ENCODE data around the gene ARFIP1.

ARFIP1 gene

GRCh38 chr4:152880263-152880662, 100.5 kb downstream of the ARFIP1 start:
- TF ChIP-seq POLR2A (IDR thresholded peaks at IDR 0.05; ENCODE audit: extremely low read depth, insufficient read length) (no peak), MYC (IDR thresholded peaks at IDR 0.05; ENCODE audit: low read depth, low read length) (no peak), CTCF (IDR thresholded peaks at IDR 0.05; ENCODE audit: low read depth, low read length) (no peak), MAX (IDR thresholded peaks at IDR 0.05; ENCODE audit: low read depth, low read length) (no peak)
- no peak for DNase-seq (ENCODE audit: low read depth)
- H3K4me3 ChIP-seq (ENCODE audit: low read depth, low read length) = no peak overlapping the region

GRCh38 chr4:152881974-152882373, 102.2 kb downstream of the ARFIP1 start:
- no peak for DNase-seq (ENCODE audit: low read depth)
- TF ChIP-seq MAX (IDR thresholded peaks at IDR 0.05; ENCODE audit: low read depth, low read length) = no peak
- TF ChIP-seq POLR2A (IDR thresholded peaks at IDR 0.05; ENCODE audit: extremely low read depth, insufficient read length) = no peak
- no peak for TF ChIP-seq CTCF (IDR thresholded peaks at IDR 0.05; ENCODE audit: low read depth, low read length)
- TF ChIP-seq MYC (IDR thresholded peaks at IDR 0.05; ENCODE audit: low read depth, low read length) = no peak
- H3K4me3 ChIP-seq (ENCODE audit: low read depth, low read length) = no peak overlapping the region

GRCh38 chr4:152885185-152885584, 105.4 kb downstream of the ARFIP1 start:
- H3K4me3 ChIP-seq (ENCODE audit: low read depth, low read length) = no peak overlapping the region
- no peak for TF ChIP-seq CTCF (IDR thresholded peaks at IDR 0.05; ENCODE audit: low read depth, low read length)
- TF ChIP-seq MYC (IDR thresholded peaks at IDR 0.05; ENCODE audit: low read depth, low read length) = no peak
- no peak for TF ChIP-seq MAX (IDR thresholded peaks at IDR 0.05; ENCODE audit: low read depth, low read length)
- TF ChIP-seq POLR2A (IDR thresholded peaks at IDR 0.05; ENCODE audit: extremely low read depth, insufficient read length) = no peak
- DNase-seq (ENCODE audit: low read depth) = no peak

DNA sequence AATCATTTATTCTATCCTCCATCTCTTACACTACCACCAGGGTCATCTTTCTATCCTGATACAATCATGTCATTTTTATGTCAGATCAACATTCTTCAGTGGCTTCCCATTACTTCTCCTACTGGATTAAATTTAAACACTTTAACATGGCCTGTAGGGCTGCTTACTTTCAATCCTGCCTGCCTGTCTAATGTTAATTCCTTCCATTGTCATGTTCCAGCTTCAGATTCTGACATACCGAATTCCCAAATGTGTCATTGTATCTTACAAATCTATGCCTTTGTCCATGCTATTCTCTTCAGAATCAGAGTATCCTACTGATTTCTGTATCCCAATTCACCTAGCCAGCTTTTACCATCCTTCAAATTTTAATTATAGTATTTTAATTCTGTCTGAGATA, 106.4 kb downstream of the ARFIP1 start:
- no peak for DNase-seq (ENCODE audit: low read depth)
- H3K4me3 ChIP-seq (ENCODE audit: low read depth, low read length) = no peak overlapping the region
- no peak for TF ChIP-seq MYC (IDR thresholded peaks at IDR 0.05; ENCODE audit: low read depth, low read length)
- TF ChIP-seq MAX (IDR thresholded peaks at IDR 0.05; ENCODE audit: low read depth, low read length) = no peak
- TF ChIP-seq POLR2A (IDR thresholded peaks at IDR 0.05; ENCODE audit: extremely low read depth, insufficient read length) = no peak
- no peak for TF ChIP-seq CTCF (IDR thresholded peaks at IDR 0.05; ENCODE audit: low read depth, low read length)

DNA sequence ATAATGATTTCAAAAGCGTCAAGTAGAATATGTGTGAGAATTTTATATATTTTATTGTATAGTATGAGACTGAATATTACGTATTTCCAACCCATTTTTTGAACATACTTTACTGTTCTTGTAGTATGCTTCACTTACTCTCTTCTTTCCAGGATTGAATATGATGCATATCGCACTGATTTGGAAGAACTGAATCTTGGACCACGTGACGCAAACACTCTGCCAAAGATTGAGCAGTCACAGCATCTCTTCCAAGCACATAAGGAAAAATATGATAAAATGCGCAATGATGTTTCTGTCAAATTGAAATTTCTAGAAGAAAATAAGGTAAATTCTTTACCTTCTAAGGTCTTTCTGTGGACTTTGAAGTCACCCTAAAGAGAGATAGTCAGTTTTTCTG, 108.2 kb downstream of the ARFIP1 start:
- TF ChIP-seq MAX (IDR thresholded peaks at IDR 0.05; ENCODE audit: low read depth, low read length) = no peak
- TF ChIP-seq MYC (IDR thresholded peaks at IDR 0.05; ENCODE audit: low read depth, low read length) = no peak
- TF ChIP-seq CTCF (IDR thresholded peaks at IDR 0.05; ENCODE audit: low read depth, low read length) = no peak
- no peak for TF ChIP-seq POLR2A (IDR thresholded peaks at IDR 0.05; ENCODE audit: extremely low read depth, insufficient read length)
- no peak overlapping the region for H3K4me3 ChIP-seq (ENCODE audit: low read depth, low read length)
- no peak for DNase-seq (ENCODE audit: low read depth)

- no peak for DNase-seq (ENCODE audit: low read depth)
- no peak for TF ChIP-seq MYC (IDR thresholded peaks at IDR 0.05; ENCODE audit: low read depth, low read length)
- no peak for TF ChIP-seq POLR2A (IDR thresholded peaks at IDR 0.05; ENCODE audit: extremely low read depth, insufficient read length)
- TF ChIP-seq CTCF (IDR thresholded peaks at IDR 0.05; ENCODE audit: low read depth, low read length) = no peak
- no peak for TF ChIP-seq MAX (IDR thresholded peaks at IDR 0.05; ENCODE audit: low read depth, low read length)
- no peak overlapping the region for H3K4me3 ChIP-seq (ENCODE audit: low read depth, low read length)
Observed at GRCh38 chr4:152892974-152893373, 113.2 kb downstream of the ARFIP1 start.
